Measurements from ENCODE around the gene CDH9.

CDH9 gene

DNA sequence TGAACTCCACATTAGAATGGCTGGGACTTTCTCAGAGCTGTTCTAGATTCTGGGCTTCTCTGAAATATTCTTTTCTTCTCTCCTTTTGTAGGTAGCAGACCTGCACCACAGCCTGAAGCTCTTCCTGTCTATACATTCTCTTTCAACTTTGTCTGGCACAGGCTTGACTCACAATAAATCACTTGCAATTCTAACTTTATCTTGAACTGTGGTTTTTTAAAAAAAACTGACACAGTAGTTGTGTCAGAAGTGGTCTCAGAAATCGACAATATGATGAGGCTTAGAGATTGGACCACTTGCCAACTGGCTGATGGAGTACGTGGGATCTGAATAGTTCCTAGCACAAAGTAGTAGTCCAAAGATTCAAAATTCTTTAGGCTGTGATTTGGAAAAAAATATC, 24.1 kb upstream of the CDH9 start:
- Histone ChIP-seq H3K36me3 (ENCODE audit: control insufficient read depth in 1 of 2, insufficient read depth in 2 of 2, low read length in 2 of 2) (no peaks in the 10 kb centered on the region), H3K18ac (ENCODE audit: low read length) (no peak overlapping the region), H3K79me1 (ENCODE audit: low read length) (no peaks in the 10 kb centered on the region), H4K8ac (ENCODE audit: low read depth, low read length) (no peak overlapping the region), H3K27me3 (ENCODE audit: insufficient read depth, low read length) (no peaks in the 10 kb centered on the region), H3K14ac (ENCODE audit: low read length) (no peak overlapping the region), H3K4me2 (ENCODE audit: low read length) (no peak overlapping the region), H3K9me3 (ENCODE audit: insufficient read depth, low read depth, low read length) (no peaks in the 10 kb centered on the region), H4K91ac (ENCODE audit: low read depth, low read length) (no peak overlapping the region), H3K4me1 (ENCODE audit: control insufficient read depth in 1 of 2, insufficient read depth in 2 of 2, low read length in 2 of 2) (no peaks in the 10 kb centered on the region), H3K23ac (ENCODE audit: low read length) (no peak overlapping the region), H3K9ac (ENCODE audit: low read length) (no peak overlapping the region), H2BK120ac (ENCODE audit: insufficient read depth, low read length, poor library complexity) (no peak overlapping the region), H2AK5ac (ENCODE audit: low read length) (no peak overlapping the region), H4K12ac (ENCODE audit: low read depth, low read length) (no peak overlapping the region), H3K4me3 (ENCODE audit: low read depth, low read length) (no peak overlapping the region), H2AFZ (ENCODE audit: insufficient read depth, low read length, poor library complexity) (no peak overlapping the region), H2BK5ac (ENCODE audit: low read depth, low read length, poor library complexity) (no peak overlapping the region), H2BK12ac (ENCODE audit: low read length) (no peak overlapping the region), H3K4ac (ENCODE audit: low read depth, low read length) (no peak overlapping the region), H3K27ac (ENCODE audit: low read depth, low read length) (no peak overlapping the region), H3K79me2 (ENCODE audit: control insufficient read depth, insufficient read depth, low read length, poor library complexity) (no peaks in the 10 kb centered on the region)
- no CpG with 5 or more reads among the region's 2 CpGs for WGBS (ENCODE audit: extremely low coverage, insufficient coverage, insufficient read length)
- no peak for DNase-seq

DNA sequence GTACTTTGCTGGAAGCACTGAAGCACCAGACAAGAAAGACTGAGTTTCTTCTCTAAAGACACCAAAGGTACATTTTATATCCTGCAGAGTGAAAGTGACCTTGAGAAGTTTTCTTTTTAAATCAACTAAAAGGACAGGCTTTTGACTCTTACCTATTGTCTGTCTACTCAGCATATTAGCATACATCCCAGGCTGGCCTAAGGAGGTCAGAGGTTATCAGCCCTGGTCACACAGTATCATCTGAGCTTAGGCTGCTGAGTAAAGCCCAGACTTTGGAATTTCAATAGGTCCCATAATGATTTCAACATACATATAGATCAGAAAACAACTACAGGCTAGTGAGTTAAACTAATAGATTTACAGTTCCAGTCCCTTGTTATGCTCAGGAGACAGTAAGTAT, 10.1 kb upstream of the CDH9 start:
- H2AK5ac ChIP-seq (ENCODE audit: low read length): no peak overlapping the region
- no peak overlapping the region for H3K18ac ChIP-seq (ENCODE audit: low read length)
- no peak overlapping the region for H2BK5ac ChIP-seq (ENCODE audit: low read depth, low read length, poor library complexity)
- no peak overlapping the region for H3K23ac ChIP-seq (ENCODE audit: low read length)
- H3K4me1 ChIP-seq (ENCODE audit: control insufficient read depth in 1 of 2, insufficient read depth in 2 of 2, low read length in 2 of 2): peaks cover 0 to 3% of the 10 kb centered on the region in 2 experiments
- no peak overlapping the region for H3K4me2 ChIP-seq (ENCODE audit: low read length)
- no peak overlapping the region for H3K4ac ChIP-seq (ENCODE audit: low read depth, low read length)
- no peaks in the 10 kb centered on the region for H3K79me2 ChIP-seq (ENCODE audit: control insufficient read depth, insufficient read depth, low read length, poor library complexity)
- no peak overlapping the region for H3K27ac ChIP-seq (ENCODE audit: low read depth, low read length)
- DNase-seq: no peak
- H3K14ac ChIP-seq (ENCODE audit: low read length): no peak overlapping the region
- no peak overlapping the region for H4K12ac ChIP-seq (ENCODE audit: low read depth, low read length)
- no peak overlapping the region for H2BK12ac ChIP-seq (ENCODE audit: low read length)
- no peak overlapping the region for H2AFZ ChIP-seq (ENCODE audit: insufficient read depth, low read length, poor library complexity)
- H2BK120ac ChIP-seq (ENCODE audit: insufficient read depth, low read length, poor library complexity): no peak overlapping the region
- no peaks in the 10 kb centered on the region for H3K27me3 ChIP-seq (ENCODE audit: insufficient read depth, low read length)
- no peaks in the 10 kb centered on the region for H3K79me1 ChIP-seq (ENCODE audit: low read length)
- H3K4me3 ChIP-seq (ENCODE audit: low read depth, low read length): no peak overlapping the region
- H3K9me3 ChIP-seq (ENCODE audit: insufficient read depth, low read depth, low read length): no peaks in the 10 kb centered on the region
- no peak overlapping the region for H4K91ac ChIP-seq (ENCODE audit: low read depth, low read length)
- no peaks in the 10 kb centered on the region for H3K36me3 ChIP-seq (ENCODE audit: control insufficient read depth in 1 of 2, insufficient read depth in 2 of 2, low read length in 2 of 2)
- no peak overlapping the region for H4K8ac ChIP-seq (ENCODE audit: low read depth, low read length)
- H3K9ac ChIP-seq (ENCODE audit: low read length): no peak overlapping the region

- Histone ChIP-seq H3K9ac (ENCODE audit: low read length) (no peak overlapping the region), H3K27me3 (ENCODE audit: insufficient read depth, low read length) (no peaks in the 10 kb centered on the region), H3K79me2 (ENCODE audit: control insufficient read depth, insufficient read depth, low read length, poor library complexity) (no peaks in the 10 kb centered on the region), H3K4me1 (ENCODE audit: control insufficient read depth in 1 of 2, insufficient read depth in 2 of 2, low read length in 2 of 2) (no peaks in the 10 kb centered on the region), H2BK5ac (ENCODE audit: low read depth, low read length, poor library complexity) (no peak overlapping the region), H4K12ac (ENCODE audit: low read depth, low read length) (no peak overlapping the region), H3K18ac (ENCODE audit: low read length) (no peak overlapping the region), H3K14ac (ENCODE audit: low read length) (no peak overlapping the region), H4K8ac (ENCODE audit: low read depth, low read length) (no peak overlapping the region), H4K91ac (ENCODE audit: low read depth, low read length) (no peak overlapping the region), H3K27ac (ENCODE audit: low read depth, low read length) (no peak overlapping the region), H2AFZ (ENCODE audit: insufficient read depth, low read length, poor library complexity) (no peak overlapping the region), H3K79me1 (ENCODE audit: low read length) (no peaks in the 10 kb centered on the region), H2BK12ac (ENCODE audit: low read length) (no peak overlapping the region), H3K23ac (ENCODE audit: low read length) (no peak overlapping the region), H3K4me3 (ENCODE audit: low read depth, low read length) (no peak overlapping the region), H3K9me3 (ENCODE audit: insufficient read depth, low read depth, low read length) (no peaks in the 10 kb centered on the region), H2BK120ac (ENCODE audit: insufficient read depth, low read length, poor library complexity) (no peak overlapping the region), H3K4ac (ENCODE audit: low read depth, low read length) (no peak overlapping the region), H3K36me3 (ENCODE audit: control insufficient read depth in 1 of 2, insufficient read depth in 2 of 2, low read length in 2 of 2) (no peaks in the 10 kb centered on the region), H3K4me2 (ENCODE audit: low read length) (no peak overlapping the region), H2AK5ac (ENCODE audit: low read length) (no peak overlapping the region)
- no CpG with 5 or more reads among the region's 1 CpG for WGBS (ENCODE audit: extremely low coverage, insufficient coverage, insufficient read length)
- no peak for DNase-seq
Observed at GRCh38 chr5:27041372-27041771, 3.0 kb upstream of the CDH9 start.

DNA sequence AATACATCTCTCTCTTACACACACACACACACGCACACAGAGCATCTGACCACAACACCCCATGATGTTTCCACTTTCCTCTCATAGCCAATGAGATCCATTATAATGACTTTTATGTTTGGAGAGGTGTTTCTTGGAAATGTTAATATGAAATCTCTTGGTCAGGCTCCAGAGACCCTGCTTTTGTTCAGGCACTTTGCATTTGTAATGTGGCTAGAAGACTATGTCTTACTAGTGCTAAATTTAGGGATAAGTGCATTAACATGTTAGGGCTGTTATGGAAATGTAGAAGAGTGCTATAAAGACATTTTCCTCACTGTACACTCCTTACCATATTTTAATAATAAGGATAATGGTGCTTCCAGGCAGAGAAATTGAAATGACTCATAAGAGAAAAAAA, 3.8 kb downstream of the CDH9 start:
- no peak overlapping the region for H3K4me2 ChIP-seq (ENCODE audit: low read length)
- WGBS (ENCODE audit: extremely low coverage, insufficient coverage, insufficient read length): no CpG with 5 or more reads among the region's 1 CpG
- no peaks in the 10 kb centered on the region for H3K27me3 ChIP-seq (ENCODE audit: insufficient read depth, low read length)
- H3K9me3 ChIP-seq (ENCODE audit: insufficient read depth, low read depth, low read length): no peaks in the 10 kb centered on the region
- no peaks in the 10 kb centered on the region for H3K79me2 ChIP-seq (ENCODE audit: control insufficient read depth, insufficient read depth, low read length, poor library complexity)
- no peak overlapping the region for H2AFZ ChIP-seq (ENCODE audit: insufficient read depth, low read length, poor library complexity)
- no peaks in the 10 kb centered on the region for H3K79me1 ChIP-seq (ENCODE audit: low read length)
- H4K8ac ChIP-seq (ENCODE audit: low read depth, low read length): no peak overlapping the region
- H3K9ac ChIP-seq (ENCODE audit: low read length): no peak overlapping the region
- no peak for DNase-seq
- H3K4me3 ChIP-seq (ENCODE audit: low read depth, low read length): no peak overlapping the region
- H3K23ac ChIP-seq (ENCODE audit: low read length): no peak overlapping the region
- H3K18ac ChIP-seq (ENCODE audit: low read length): no peak overlapping the region
- H3K14ac ChIP-seq (ENCODE audit: low read length): no peak overlapping the region
- no peak overlapping the region for H4K12ac ChIP-seq (ENCODE audit: low read depth, low read length)
- H3K4ac ChIP-seq (ENCODE audit: low read depth, low read length): no peak overlapping the region
- H2AK5ac ChIP-seq (ENCODE audit: low read length): no peak overlapping the region
- H3K4me1 ChIP-seq (ENCODE audit: control insufficient read depth in 1 of 2, insufficient read depth in 2 of 2, low read length in 2 of 2): no peaks in the 10 kb centered on the region
- H2BK5ac ChIP-seq (ENCODE audit: low read depth, low read length, poor library complexity): no peak overlapping the region
- H3K27ac ChIP-seq (ENCODE audit: low read depth, low read length): no peak overlapping the region
- no peak overlapping the region for H2BK12ac ChIP-seq (ENCODE audit: low read length)
- no peak overlapping the region for H2BK120ac ChIP-seq (ENCODE audit: insufficient read depth, low read length, poor library complexity)
- H3K36me3 ChIP-seq (ENCODE audit: control insufficient read depth in 1 of 2, insufficient read depth in 2 of 2, low read length in 2 of 2): no peaks in the 10 kb centered on the region
- no peak overlapping the region for H4K91ac ChIP-seq (ENCODE audit: low read depth, low read length)

GRCh38 chr5:27026801-27027200, 11.6 kb downstream of the CDH9 start:
- H4K12ac ChIP-seq (ENCODE audit: low read depth, low read length): no peak overlapping the region
- no peak overlapping the region for H2BK120ac ChIP-seq (ENCODE audit: insufficient read depth, low read length, poor library complexity)
- no peak overlapping the region for H3K9ac ChIP-seq (ENCODE audit: low read length)
- no peak overlapping the region for H3K4me3 ChIP-seq (ENCODE audit: low read depth, low read length)
- no CpG with 5 or more reads among the region's 2 CpGs for WGBS (ENCODE audit: extremely low coverage, insufficient coverage, insufficient read length)
- no peak overlapping the region for H3K23ac ChIP-seq (ENCODE audit: low read length)
- H3K18ac ChIP-seq (ENCODE audit: low read length): no peak overlapping the region
- no peaks in the 10 kb centered on the region for H3K79me2 ChIP-seq (ENCODE audit: control insufficient read depth, insufficient read depth, low read length, poor library complexity)
- no peaks in the 10 kb centered on the region for H3K4me1 ChIP-seq (ENCODE audit: control insufficient read depth in 1 of 2, insufficient read depth in 2 of 2, low read length in 2 of 2)
- H3K4ac ChIP-seq (ENCODE audit: low read depth, low read length): no peak overlapping the region
- no peak overlapping the region for H3K4me2 ChIP-seq (ENCODE audit: low read length)
- H3K9me3 ChIP-seq (ENCODE audit: insufficient read depth, low read depth, low read length): no peaks in the 10 kb centered on the region
- no peak overlapping the region for H3K14ac ChIP-seq (ENCODE audit: low read length)
- H2BK12ac ChIP-seq (ENCODE audit: low read length): no peak overlapping the region
- H4K91ac ChIP-seq (ENCODE audit: low read depth, low read length): no peak overlapping the region
- no peak overlapping the region for H2AK5ac ChIP-seq (ENCODE audit: low read length)
- H4K8ac ChIP-seq (ENCODE audit: low read depth, low read length): no peak overlapping the region
- no peak overlapping the region for H3K27ac ChIP-seq (ENCODE audit: low read depth, low read length)
- no peak overlapping the region for H2AFZ ChIP-seq (ENCODE audit: insufficient read depth, low read length, poor library complexity)
- H3K79me1 ChIP-seq (ENCODE audit: low read length): no peaks in the 10 kb centered on the region
- no peak for DNase-seq
- no peaks in the 10 kb centered on the region for H3K36me3 ChIP-seq (ENCODE audit: control insufficient read depth in 1 of 2, insufficient read depth in 2 of 2, low read length in 2 of 2)
- H2BK5ac ChIP-seq (ENCODE audit: low read depth, low read length, poor library complexity): no peak overlapping the region
- no peaks in the 10 kb centered on the region for H3K27me3 ChIP-seq (ENCODE audit: insufficient read depth, low read length)

All from trophoblast cell (in vitro differentiated cells and primary cell).